Stimulated activated naive CD8-positive, alpha-beta T cell treated with anti-CD3 and anti-CD28 coated beads, Interleukin-15, Interleukin-2, amounts not matched to agents 100 ng/mL and 50 ng/mL, for 24 hours (primary cell): ENCODE results near the gene GGCT.
"Not testable (repeated sequence)": the region's sequence is repeated elsewhere in the genome, so short reads cannot be mapped to it uniquely, and the experiment has no call there.

ENCODE experiments used
- H3K27ac Mint-ChIP-seq: one replicate; pipeline ENCODE4 v1.8.0; 2021; ENCODE audit warnings: mild to moderate bottlenecking, mixed read lengths
- H3K27me3 Mint-ChIP-seq: one replicate; pipeline ENCODE4 v1.8.0; 2021; ENCODE audit warnings: mixed read lengths
- H3K36me3 Mint-ChIP-seq: one replicate; pipeline ENCODE4 v1.8.0; 2021; ENCODE audit warnings: low read depth, mixed read lengths
- H3K4me1 Mint-ChIP-seq: one replicate; pipeline ENCODE4 v1.8.0; 2021; ENCODE audit warnings: low read depth, mixed read lengths
- H3K4me3 Mint-ChIP-seq: one replicate; pipeline ENCODE4 v1.8.0; 2021; ENCODE audit warnings: mild to moderate bottlenecking, mixed read lengths
- H3K9me3 Mint-ChIP-seq: one replicate; pipeline ENCODE4 v1.8.0; 2021; ENCODE audit warnings: mixed read lengths

GGCT gene

GRCh38 chr7:30504301-30505173 is at the start of gene GGCT:
Gene GGCT (minus strand): TSS chr7:30504829. CDS start chr7:30504709, 120 bp downstream.
- Mint-ChIP-seq H3K27me3 (no peaks in the 10 kb centered on the region), H3K4me1 (peaks cover 45% of the 10 kb centered on the region), H3K9me3 (no peaks in the 10 kb centered on the region), H3K27ac (peak within 1 kb of the TSS; percentile 92), H3K4me3 (peak within 1 kb of the TSS; percentile 89), H3K36me3 (peaks cover 24% of the 10 kb centered on the region)

GRCh38 chr7:30553546-30553945 is 48.9 kb upstream of the GGCT start:
- no peak overlapping the region for H3K4me3 Mint-ChIP-seq

GRCh38 chr7:30553141-30553540 is 48.5 kb upstream of the GGCT start:
- Mint-ChIP-seq H3K27me3 (no peaks in the 10 kb centered on the region), H3K9me3 (no peaks in the 10 kb centered on the region), H3K4me1 (no peaks in the 10 kb centered on the region), H3K4me3 (no peak overlapping the region), H3K36me3 (peaks cover 20% of the 10 kb centered on the region), H3K27ac (no peak overlapping the region)

More at GRCh38 chr7:30553546-30553945, 48.9 kb upstream of the GGCT start:
- H3K36me3 Mint-ChIP-seq = peaks cover 20% of the 10 kb centered on the region
- H3K27ac Mint-ChIP-seq = no peak overlapping the region
- H3K9me3 Mint-ChIP-seq = no peaks in the 10 kb centered on the region
- no peaks in the 10 kb centered on the region for H3K27me3 Mint-ChIP-seq
- H3K4me1 Mint-ChIP-seq = no peaks in the 10 kb centered on the region

GRCh38 chr7:30552330-30552729 is 47.7 kb upstream of the GGCT start:
- H3K27me3 Mint-ChIP-seq = no peaks in the 10 kb centered on the region
- no peak overlapping the region for H3K27ac Mint-ChIP-seq
- no peaks in the 10 kb centered on the region for H3K4me1 Mint-ChIP-seq
- no peaks in the 10 kb centered on the region for H3K9me3 Mint-ChIP-seq
- H3K36me3 Mint-ChIP-seq = peaks cover 20% of the 10 kb centered on the region
- H3K4me3 Mint-ChIP-seq = no peak overlapping the region

- no peaks in the 10 kb centered on the region for H3K27me3 Mint-ChIP-seq
- peaks cover 25% of the 10 kb centered on the region for H3K36me3 Mint-ChIP-seq
- no peaks in the 10 kb centered on the region for H3K4me1 Mint-ChIP-seq
- peak overlapping the region; percentile 45 for H3K27ac Mint-ChIP-seq
- no peak overlapping the region for H3K4me3 Mint-ChIP-seq
- H3K9me3 Mint-ChIP-seq = no peaks in the 10 kb centered on the region
Measured at GRCh38 chr7:30549931-30550493, 45.4 kb upstream of the GGCT start.

- Mint-ChIP-seq H3K4me3 (no peak overlapping the region), H3K27ac (no peak overlapping the region)
Measured at GRCh38 chr7:30548845-30549244, 44.2 kb upstream of the GGCT start.

GRCh38 chr7:30546596-30546995 is 42.0 kb upstream of the GGCT start:
- Mint-ChIP-seq H3K27ac (no peak overlapping the region), H3K9me3 (no peaks in the 10 kb centered on the region), H3K4me1 (peaks cover 7% of the 10 kb centered on the region), H3K27me3 (no peaks in the 10 kb centered on the region), H3K36me3 (peaks cover 30% of the 10 kb centered on the region), H3K4me3 (no peak overlapping the region)

More at GRCh38 chr7:30548845-30549244, 44.2 kb upstream of the GGCT start:
- Mint-ChIP-seq H3K36me3 (peaks cover 30% of the 10 kb centered on the region), H3K4me1 (peaks cover 5% of the 10 kb centered on the region), H3K27me3 (no peaks in the 10 kb centered on the region), H3K9me3 (no peaks in the 10 kb centered on the region)

- no peak overlapping the region for H3K27ac Mint-ChIP-seq
- H3K36me3 Mint-ChIP-seq = peaks cover 30% of the 10 kb centered on the region
- no peaks in the 10 kb centered on the region for H3K27me3 Mint-ChIP-seq
- H3K9me3 Mint-ChIP-seq = no peaks in the 10 kb centered on the region
- peaks cover 7% of the 10 kb centered on the region for H3K4me1 Mint-ChIP-seq
- no peak overlapping the region for H3K4me3 Mint-ChIP-seq
Measured at GRCh38 chr7:30545791-30546555, 41.3 kb upstream of the GGCT start.

GRCh38 chr7:30543813-30544525 is 39.3 kb upstream of the GGCT start:
- H3K27ac Mint-ChIP-seq = no peak overlapping the region
- peaks cover 7% of the 10 kb centered on the region for H3K4me1 Mint-ChIP-seq
- H3K27me3 Mint-ChIP-seq = no peaks in the 10 kb centered on the region
- H3K36me3 Mint-ChIP-seq = peaks cover 34% of the 10 kb centered on the region
- H3K9me3 Mint-ChIP-seq = no peaks in the 10 kb centered on the region
- no peak overlapping the region for H3K4me3 Mint-ChIP-seq

GRCh38 chr7:30543115-30543514 is 38.5 kb upstream of the GGCT start:
- H3K36me3 Mint-ChIP-seq = peaks cover 40% of the 10 kb centered on the region
- H3K27me3 Mint-ChIP-seq, H3K4me1 Mint-ChIP-seq, H3K27ac Mint-ChIP-seq, H3K9me3 Mint-ChIP-seq, H3K4me3 Mint-ChIP-seq: not testable (repeated sequence)

GRCh38 chr7:30533886-30534285 is 29.3 kb upstream of the GGCT start:
- H3K4me3 Mint-ChIP-seq = no peak overlapping the region

GRCh38 chr7:30531286-30531685 is 26.7 kb upstream of the GGCT start:
- Mint-ChIP-seq H3K4me1 (no peaks in the 10 kb centered on the region), H3K27me3 (no peaks in the 10 kb centered on the region), H3K36me3 (peaks cover 6% of the 10 kb centered on the region), H3K4me3 (no peak overlapping the region), H3K27ac (no peak overlapping the region), H3K9me3 (no peaks in the 10 kb centered on the region)

More at GRCh38 chr7:30533886-30534285, 29.3 kb upstream of the GGCT start:
- Mint-ChIP-seq H3K4me1 (no peaks in the 10 kb centered on the region), H3K36me3 (peaks cover 21% of the 10 kb centered on the region), H3K9me3 (no peaks in the 10 kb centered on the region), H3K27ac (no peak overlapping the region), H3K27me3 (no peaks in the 10 kb centered on the region)

- H3K27ac Mint-ChIP-seq = no peak overlapping the region
- H3K27me3 Mint-ChIP-seq = no peaks in the 10 kb centered on the region
- no peaks in the 10 kb centered on the region for H3K9me3 Mint-ChIP-seq
- H3K4me1 Mint-ChIP-seq = no peaks in the 10 kb centered on the region
- no peak overlapping the region for H3K4me3 Mint-ChIP-seq
- H3K36me3 Mint-ChIP-seq = peaks cover 5% of the 10 kb centered on the region
Measured at GRCh38 chr7:30530373-30530772, 25.7 kb upstream of the GGCT start.

- Mint-ChIP-seq H3K27me3 (no peaks in the 10 kb centered on the region), H3K36me3 (no peaks in the 10 kb centered on the region), H3K4me3 (no peak overlapping the region), H3K27ac (no peak overlapping the region), H3K4me1 (no peaks in the 10 kb centered on the region), H3K9me3 (no peaks in the 10 kb centered on the region)
Measured at GRCh38 chr7:30528779-30529178, 24.1 kb upstream of the GGCT start.
